Measurements from ENCODE around the gene GOLGA1. TPM values are rescaled to one million over a fixed set of nuclear protein-coding genes. Genes with fewer than 3 reads are reported as not detected.

GOLGA1 gene
- total and polyA plus RNA-seq, 9 of the 15 experiments (the other 6 are each of a cell fraction or from before 2014, with no cell fraction given), result 2.9 to 15.9 (median 8.5) TPM

DNA sequence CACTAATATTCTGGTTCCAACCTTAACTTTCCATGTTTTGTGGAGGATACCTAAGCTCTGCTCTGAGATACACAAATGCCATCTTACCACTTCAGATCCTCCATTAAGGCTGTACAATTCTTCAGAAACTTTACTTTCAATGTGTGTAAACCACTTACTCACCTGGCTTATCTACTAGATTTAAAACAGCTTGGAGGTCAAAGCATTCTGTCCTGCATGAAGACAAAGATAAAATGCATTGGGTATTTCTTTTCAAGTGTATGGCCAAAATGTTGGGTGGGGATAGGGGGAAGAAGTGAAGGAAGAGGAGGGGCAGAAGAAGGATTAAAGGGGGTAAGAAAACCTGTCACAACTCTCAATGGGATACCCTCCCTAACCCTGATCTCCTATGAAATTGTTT, 939 bp downstream of the GOLGA1 start:
- ChIA-PET CTCF (ENCODE audit: low intra/inter-chr PET ratio) (no interaction called here), POLR2A (interaction anchor here (1.0 to 1.1 kb wide), 2 partner anchors 8 to 10 kb away, joined by 3 read pairs; no protein-coding TSS in a partner anchor)
- DNase-seq (ENCODE audit: extremely low read depth in 1 of 4, low spot score in 3 of 4) (peak in 2 of 4 experiments; percentile 17 to 22), FAIRE-seq (no peak), ATAC-seq (no peak)
- peaks cover 27% of the 10 kb centered on the region for H3K36me3 ChIP-seq (ENCODE audit: control insufficient read depth, insufficient read depth, low read length)
- TSS peak; percentile 64 for BruUV-seq (replicated peaks)
- no peaks in the 10 kb centered on the region for H3K9me3 ChIP-seq (replicated peaks; ENCODE audit: control insufficient read depth, insufficient read depth, low read depth, low read length)
- intact Hi-C loops (cut with micrococcal nuclease), result loop anchor here (2.0 kb wide), 1 partner anchor 69 kb away; no protein-coding TSS in a partner anchor
- no peaks in the 10 kb centered on the region for H4K20me1 ChIP-seq (replicated peaks; ENCODE audit: control insufficient read depth, insufficient read depth, low read length)
- peak overlapping the region; percentile 95 to 96 for H3K9ac ChIP-seq (ENCODE audit: insufficient read depth in 1 of 2, low read depth in 2 of 2, low read length in 2 of 2)
- peak overlapping the region; percentile 75 for H3K4me3 ChIP-seq
- peaks cover 6 to 8% of the 10 kb centered on the region in 2 experiments; a peak in 3 of 5 replicates for H3K4me1 ChIP-seq (replicated peaks in 1 of 2; ENCODE audit: control insufficient read depth in 2 of 2, insufficient read depth in 2 of 2, low read length in 2 of 2)
- H3K79me2 ChIP-seq (ENCODE audit: control insufficient read depth, insufficient read depth, low read length), result peaks cover 27% of the 10 kb centered on the region
- H3K4me2 ChIP-seq (ENCODE audit: insufficient read depth, low read length), result peak overlapping the region; percentile 99
- H3K9me1 ChIP-seq (ENCODE audit: control insufficient read depth, insufficient read depth, low read length), result no peaks in the 10 kb centered on the region
- peak overlapping the region; percentile 95 for H3K27ac ChIP-seq (ENCODE audit: extremely low read depth, low read depth, low read length)
- no peaks in the 10 kb centered on the region for H3K27me3 ChIP-seq (ENCODE audit: control insufficient read depth in 2 of 2, insufficient read depth in 2 of 2, low read length in 2 of 2)
- no peak overlapping the region for H2AFZ ChIP-seq (ENCODE audit: low read depth, low read length)
- in situ Hi-C loops (cut with MboI), result loop anchor here (10.0 kb wide), 1 partner anchor 205 kb away; the partner anchor contains the start of gene SCAI
- TF ChIP-seq TCF3 (CRISPR knock-in tag; IDR thresholded peaks at IDR 0.05) (peak; percentile 42; the same call in 1 of the 2 replicates), LEF1 (IDR thresholded peaks at IDR 0.05) (peak; percentile 34; the same call in 1 of the 2 replicates), JUNB (CRISPR knock-in tag; conservative IDR thresholded peaks at IDR 0.05) (no peak), CBFA2T2 (conservative IDR thresholded peaks at IDR 0.05) (peak; percentile 33; the same call in 1 of the 2 replicates), ZFP36 (IDR thresholded peaks at IDR 0.05; ENCODE audit: low read depth, low read length, partially characterized antibody) (no peak), TAL1 (IDR thresholded peaks at IDR 0.05) (peak; percentile 65), HNRNPUL1 (IDR thresholded peaks at IDR 0.05; ENCODE audit: low read length) (no peak), MTA2 (IDR thresholded peaks at IDR 0.05; ENCODE audit: low read depth) (0 out of 2 replicates have a peak, but pooled peaks have one; percentile 10), CBFA2T3 (IDR thresholded peaks at IDR 0.05) (peak; percentile 72), TCF7 (IDR thresholded peaks at IDR 0.05; ENCODE audit: borderline replicate concordance) (no peak), PTBP1 (IDR thresholded peaks at IDR 0.05; ENCODE audit: low read depth, low read length) (no peak), NCOR1 (IDR thresholded peaks at IDR 0.05) (peak; percentile 10; the same call in 1 of the 2 replicates), IRF2 (CRISPR knock-in tag; IDR thresholded peaks at IDR 0.05) (no peak), ARID1B (IDR thresholded peaks at IDR 0.05) (peak; percentile 49; the same call in 1 of the 2 replicates), NCOA4 (IDR thresholded peaks at IDR 0.05; ENCODE audit: partially characterized antibody) (peak; percentile 35), ELF1 (tag; IDR thresholded peaks at IDR 0.05) (no peak), SMARCA4 (IDR thresholded peaks at IDR 0.05) (0 out of 2 replicates have a peak, but pooled peaks have one; percentile 11), NRF1 (conservative IDR thresholded peaks at IDR 0.05 in 1 of 2, IDR thresholded peaks at IDR 0.05 in 1 of 2) (no peak)
- TF ChIP-seq, protein P1, sequence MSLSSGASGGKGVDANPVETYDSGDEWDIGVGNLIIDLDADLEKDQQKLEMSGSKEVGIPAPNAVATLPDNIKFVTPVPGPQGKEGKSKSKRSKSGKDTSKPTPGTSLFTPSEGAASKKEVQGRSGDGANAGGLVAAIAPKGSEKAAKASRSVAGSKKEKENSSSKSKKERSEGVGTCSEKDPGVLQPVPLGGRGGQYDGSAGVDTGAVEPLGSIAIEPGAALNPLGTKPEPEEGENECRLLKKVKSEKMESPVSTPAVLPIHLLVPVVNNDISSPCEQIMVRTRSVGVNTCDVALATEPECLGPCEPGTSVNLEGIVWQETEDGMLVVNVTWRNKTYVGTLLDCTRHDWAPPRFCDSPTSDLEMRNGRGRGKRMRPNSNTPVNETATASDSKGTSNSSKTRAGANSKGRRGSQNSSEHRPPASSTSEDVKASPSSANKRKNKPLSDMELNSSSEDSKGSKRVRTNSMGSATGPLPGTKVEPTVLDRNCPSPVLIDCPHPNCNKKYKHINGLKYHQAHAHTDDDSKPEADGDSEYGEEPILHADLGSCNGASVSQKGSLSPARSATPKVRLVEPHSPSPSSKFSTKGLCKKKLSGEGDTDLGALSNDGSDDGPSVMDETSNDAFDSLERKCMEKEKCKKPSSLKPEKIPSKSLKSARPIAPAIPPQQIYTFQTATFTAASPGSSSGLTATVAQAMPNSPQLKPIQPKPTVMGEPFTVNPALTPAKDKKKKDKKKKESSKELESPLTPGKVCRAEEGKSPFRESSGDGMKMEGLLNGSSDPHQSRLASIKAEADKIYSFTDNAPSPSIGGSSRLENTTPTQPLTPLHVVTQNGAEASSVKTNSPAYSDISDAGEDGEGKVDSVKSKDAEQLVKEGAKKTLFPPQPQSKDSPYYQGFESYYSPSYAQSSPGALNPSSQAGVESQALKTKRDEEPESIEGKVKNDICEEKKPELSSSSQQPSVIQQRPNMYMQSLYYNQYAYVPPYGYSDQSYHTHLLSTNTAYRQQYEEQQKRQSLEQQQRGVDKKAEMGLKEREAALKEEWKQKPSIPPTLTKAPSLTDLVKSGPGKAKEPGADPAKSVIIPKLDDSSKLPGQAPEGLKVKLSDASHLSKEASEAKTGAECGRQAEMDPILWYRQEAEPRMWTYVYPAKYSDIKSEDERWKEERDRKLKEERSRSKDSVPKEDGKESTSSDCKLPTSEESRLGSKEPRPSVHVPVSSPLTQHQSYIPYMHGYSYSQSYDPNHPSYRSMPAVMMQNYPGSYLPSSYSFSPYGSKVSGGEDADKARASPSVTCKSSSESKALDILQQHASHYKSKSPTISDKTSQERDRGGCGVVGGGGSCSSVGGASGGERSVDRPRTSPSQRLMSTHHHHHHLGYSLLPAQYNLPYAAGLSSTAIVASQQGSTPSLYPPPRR (CRISPR knock-in tag; IDR thresholded peaks at IDR 0.05; ENCODE audit: borderline replicate concordance), result no peak
- TF ChIP-seq, protein P2, sequence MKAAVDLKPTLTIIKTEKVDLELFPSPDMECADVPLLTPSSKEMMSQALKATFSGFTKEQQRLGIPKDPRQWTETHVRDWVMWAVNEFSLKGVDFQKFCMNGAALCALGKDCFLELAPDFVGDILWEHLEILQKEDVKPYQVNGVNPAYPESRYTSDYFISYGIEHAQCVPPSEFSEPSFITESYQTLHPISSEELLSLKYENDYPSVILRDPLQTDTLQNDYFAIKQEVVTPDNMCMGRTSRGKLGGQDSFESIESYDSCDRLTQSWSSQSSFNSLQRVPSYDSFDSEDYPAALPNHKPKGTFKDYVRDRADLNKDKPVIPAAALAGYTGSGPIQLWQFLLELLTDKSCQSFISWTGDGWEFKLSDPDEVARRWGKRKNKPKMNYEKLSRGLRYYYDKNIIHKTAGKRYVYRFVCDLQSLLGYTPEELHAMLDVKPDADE (conservative IDR thresholded peaks at IDR 0.05; ENCODE audit: control insufficient read depth, low read depth, low read length), result no peak
